Limb (tissue), 2 donors: ENCODE data around the gene TRIM7.
A peak's percentile ranks its signal among the peaks of the same experiment; 100 is the strongest.
"Not testable (repeated sequence)": the region's sequence is repeated elsewhere in the genome, so short reads cannot be mapped to it uniquely, and the experiment has no call there.

Experiments used
- DNase-seq, 2 donors: peaks; one replicate each; pipeline ENCODE4 v3.0.0-alpha.2; 2016; ENCODE audit errors: extremely low spot score in 2 of 2

The TRIM7 gene

DNA sequence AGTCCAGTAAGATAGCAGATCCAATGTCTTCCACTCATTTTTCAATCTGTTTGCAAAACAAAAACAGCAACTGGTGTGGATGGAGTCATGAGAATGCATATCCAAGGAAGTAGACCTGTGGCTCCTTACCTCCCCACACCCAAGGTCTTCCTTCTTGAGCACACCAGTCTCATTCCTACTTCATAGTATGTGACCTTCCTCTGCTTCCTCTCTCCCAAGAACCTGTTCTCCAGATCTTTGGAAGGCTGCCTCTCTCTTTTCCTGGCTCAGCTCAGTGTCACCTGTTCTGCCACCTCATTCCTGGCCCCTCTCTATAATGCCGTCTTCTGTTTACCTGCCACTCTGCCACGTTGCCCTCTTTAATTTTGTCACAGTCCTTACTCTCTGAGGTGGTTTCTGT lies 7.9 kb upstream of the TRIM7 start:
- DNase-seq, result no peak

DNA sequence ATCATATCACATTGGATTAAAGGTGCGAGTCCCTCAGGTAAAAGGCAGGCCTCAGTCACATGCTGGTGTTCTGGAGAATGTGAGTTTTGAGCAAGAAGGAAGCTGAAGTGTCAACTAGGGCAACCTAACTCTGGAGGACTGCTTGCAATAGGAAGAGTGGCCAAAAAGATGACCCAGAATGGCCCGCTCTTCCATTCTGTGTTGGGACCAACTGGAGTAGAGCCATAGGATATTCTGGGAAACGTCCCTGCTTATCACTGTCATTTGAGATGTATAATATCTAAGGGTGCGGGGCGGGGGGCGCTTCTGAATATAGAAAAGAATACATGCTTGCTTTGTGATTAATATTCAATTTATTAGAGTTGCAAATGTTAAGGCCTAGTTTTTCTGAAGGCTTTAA lies 7.1 kb upstream of the TRIM7 start:
- DNase-seq, result no peak

DNA sequence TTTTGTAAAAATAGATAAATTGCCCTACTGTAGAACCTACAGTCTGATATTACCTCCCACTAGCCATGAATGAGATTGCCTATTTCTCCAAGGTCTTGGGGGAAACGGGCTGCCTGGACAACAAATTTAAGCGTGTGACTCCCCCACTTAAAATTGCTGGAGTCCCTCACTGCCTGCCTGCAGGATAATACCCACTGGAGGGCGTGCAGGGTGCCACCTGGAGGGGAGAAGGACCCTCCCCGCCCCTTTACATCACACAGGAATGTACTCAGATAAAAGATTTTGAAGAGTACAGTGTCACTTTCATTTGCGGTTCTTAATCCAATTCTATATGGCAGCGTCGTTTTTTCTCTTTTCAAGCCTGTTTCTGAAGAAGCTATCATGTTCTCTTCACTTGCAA lies 6.2 kb upstream of the TRIM7 start:
- no peak for DNase-seq

DNA sequence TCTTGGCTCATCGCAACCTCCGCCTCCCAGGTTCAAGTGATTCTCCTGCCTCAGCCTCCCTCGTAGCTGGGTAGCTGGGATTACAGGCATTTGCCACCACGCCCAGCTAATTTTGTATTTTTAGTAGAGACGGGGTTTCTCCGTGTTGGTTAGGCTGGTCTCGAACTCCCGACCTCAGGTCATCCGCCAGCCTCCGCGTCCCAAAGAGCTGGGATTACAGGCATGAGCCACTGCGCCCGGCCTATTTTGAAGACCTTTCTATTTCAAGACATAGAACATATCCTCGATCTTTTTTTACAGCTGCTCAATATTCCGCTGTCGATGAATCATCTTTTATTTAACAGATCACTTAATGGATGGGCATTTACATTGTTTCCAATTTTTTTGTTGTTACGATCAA lies 5.7 kb upstream of the TRIM7 start:
- not testable (repeated sequence) for DNase-seq

DNA sequence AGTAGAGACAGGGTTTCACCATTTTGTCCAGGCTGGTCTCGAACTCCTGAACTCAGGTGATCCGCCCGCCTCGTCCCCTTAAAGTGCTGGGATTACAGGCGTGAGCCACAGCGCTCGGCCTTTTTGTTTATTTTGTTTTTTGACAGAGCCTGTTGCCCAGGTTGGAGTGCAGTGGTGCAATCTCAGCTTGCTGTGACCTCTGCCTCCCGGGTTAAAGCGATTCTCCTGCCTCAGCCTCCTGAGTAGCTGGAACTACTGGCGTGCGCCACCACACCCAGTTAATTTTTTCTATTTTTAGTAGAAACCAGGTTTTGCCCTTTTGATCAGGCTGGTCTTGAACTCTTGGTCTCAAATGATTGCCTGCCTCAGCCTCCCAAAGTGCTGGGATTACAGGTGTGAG lies 5.2 kb upstream of the TRIM7 start:
- not testable (repeated sequence) for DNase-seq

DNA sequence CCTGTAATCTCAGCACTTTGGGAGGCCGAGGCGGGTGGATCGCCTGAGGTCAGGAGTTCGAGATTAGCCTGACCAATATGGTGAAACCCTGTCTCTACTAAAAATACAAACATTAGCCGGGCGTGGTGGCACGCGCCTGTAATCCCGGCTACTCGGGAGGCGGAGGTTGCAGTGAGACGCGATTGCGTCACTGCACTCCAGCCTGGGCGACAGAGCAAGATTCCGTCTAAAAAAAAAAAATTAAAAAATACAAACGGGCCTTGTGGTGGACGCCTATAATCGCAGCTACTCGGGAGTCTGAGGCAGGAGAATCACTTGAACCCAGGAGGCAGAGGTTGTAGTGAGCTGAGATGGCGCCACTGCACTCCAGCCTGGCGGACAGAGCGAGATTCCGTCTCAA lies 4.0 kb upstream of the TRIM7 start:
- DNase-seq, result not testable (repeated sequence)

DNA sequence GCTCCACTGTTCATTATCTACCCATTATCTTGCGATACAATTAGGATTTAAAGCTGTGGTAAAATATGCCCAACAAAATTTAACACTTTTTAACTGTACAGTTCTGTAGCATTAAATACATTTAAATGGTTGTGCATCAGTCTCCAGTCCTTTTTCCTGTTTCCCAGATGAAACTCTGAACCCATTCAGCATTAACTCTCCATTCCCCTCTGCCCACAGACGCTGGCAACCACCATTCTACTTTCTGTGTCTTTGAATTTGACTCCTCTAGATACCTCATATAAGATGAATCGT lies 2.9 kb upstream of the TRIM7 start:
- DNase-seq, result no peak

DNA sequence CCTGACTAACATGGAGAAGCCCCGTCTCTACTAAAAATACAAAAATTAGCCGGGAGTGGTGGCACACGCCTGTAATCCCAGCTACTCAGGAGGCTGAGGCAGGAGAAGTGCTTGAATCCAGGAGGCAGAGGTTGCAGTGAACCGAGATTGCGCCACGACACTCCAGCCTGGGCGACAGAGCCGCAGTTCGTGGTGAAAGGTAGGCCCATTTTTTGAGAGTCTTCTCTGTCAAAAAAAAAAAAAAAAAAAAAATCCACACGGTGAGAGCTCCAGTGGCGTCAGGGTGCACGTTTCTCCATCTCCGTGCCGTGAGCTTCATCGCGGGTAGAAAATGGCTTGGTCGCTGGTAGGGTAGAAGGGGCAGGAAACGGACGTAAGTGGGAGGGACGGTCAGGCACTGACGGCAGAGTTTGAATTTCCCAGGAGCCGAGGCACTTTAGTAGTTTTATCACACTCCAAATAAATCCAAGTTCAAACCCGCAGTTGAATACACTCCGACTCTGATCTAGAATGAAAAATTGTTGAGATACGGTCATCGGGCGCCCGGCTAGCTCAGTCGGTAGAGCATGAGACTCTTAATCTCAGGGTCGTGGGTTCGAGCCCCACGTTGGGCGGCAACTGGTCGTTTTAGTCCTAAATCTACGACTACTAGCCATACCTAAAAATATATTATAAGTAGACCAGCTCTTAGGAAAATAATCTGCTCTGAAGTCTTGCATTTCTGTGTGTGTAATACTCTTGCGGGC lies 2.4 kb upstream of the TRIM7 start:
- DNase-seq, result peak; percentile 84 to 92

DNA sequence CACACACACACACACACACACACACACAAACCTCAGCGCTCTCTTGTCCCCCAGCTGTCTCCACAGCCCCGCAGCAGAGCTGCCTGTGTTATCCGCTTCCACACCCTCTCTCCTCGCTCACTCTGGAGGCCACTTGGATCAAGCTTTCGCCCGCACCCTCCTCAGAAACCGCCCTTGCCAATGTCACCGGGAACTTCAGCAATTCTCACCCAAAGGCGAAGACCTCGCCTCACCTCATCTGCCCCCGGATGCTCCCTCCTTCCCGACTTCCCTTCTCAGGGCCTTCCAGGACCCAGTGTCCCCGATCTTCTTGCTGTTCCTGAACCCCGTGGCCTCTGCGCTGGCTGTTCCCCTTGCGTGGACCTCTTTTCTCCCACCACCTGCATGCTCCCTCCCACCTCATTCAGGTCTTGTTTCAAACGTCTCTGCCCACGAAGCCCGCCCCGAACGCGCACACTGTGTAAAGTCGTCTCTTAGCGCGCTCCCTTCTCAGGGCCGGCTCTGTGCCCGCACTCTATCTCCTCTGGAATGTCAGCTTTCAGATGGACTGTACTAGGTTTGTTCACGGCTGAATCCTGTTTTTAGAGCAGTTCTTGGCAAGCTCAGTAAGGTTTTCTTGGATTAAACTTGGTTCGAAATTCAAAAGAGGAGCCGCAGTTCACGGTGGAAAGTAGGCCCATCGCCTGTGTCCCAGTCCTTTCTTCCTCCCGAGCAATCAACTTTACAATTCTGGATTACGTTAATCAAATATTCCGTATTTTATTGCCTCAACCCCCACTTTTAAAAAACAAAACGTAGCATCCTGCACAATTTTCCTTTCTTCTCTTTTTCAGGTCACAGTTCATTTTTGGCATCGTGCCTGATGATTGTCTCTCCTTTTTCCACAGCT lies 1.0 kb upstream of the TRIM7 start:
- DNase-seq, result peak in 1 of 2 donors; percentile 57

DNA sequence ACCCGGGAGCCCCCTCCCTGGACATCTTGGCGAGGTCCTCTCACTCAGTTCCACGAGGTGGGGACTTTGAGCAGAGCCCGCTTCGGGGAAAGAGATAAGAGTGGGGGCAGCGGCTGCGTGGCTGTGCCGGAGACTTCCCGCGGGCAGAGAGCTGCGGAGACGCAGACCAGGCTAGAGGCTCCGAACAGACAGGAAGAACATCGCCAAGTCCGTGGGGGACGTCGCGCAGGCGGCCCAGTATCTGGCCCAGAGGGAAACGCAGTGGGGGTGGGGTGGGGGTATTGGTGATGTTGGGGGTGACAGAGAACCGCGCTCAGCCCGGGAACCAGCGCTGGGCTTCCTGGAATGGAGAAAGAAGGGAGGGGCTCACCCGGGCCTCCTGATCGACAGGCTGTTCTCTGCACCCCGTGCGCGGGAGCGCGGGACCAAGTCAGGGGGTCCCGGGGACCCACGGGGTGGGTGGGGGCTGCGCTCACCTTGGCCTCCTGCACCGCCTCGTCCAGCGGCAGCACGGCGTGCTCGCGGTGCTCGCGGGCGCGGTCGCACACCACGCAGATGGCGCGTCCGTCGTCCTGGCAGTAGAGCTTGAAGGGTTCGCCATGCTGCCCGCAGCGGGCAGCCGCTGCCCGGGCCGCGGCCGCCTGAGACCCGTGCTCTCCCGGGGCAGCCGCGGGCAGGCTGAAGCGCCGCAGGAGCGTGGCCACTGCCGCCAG lies 727 bp downstream of the TRIM7 start:
- peak in 1 of 2 donors; percentile 55 for DNase-seq

DNA sequence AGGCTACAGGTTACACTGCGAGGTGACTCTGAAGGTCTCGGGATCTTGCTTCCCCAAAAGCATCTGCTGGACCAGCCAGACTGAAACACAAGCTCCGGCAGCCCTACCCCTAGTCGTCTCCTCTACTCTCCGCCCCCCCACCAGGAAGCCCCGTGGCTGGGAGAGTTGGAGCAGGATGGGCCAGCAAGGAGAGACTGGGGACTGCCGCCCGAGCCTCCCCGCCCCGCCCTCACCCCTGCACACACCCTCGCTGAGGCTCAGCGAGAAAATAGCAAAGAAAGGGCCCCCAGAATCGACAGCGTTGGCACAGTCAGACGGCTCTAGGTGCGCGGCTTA lies 1.3 kb downstream of the TRIM7 start:
- DNase-seq, result peak in 1 of 2 donors; percentile 39

DNA sequence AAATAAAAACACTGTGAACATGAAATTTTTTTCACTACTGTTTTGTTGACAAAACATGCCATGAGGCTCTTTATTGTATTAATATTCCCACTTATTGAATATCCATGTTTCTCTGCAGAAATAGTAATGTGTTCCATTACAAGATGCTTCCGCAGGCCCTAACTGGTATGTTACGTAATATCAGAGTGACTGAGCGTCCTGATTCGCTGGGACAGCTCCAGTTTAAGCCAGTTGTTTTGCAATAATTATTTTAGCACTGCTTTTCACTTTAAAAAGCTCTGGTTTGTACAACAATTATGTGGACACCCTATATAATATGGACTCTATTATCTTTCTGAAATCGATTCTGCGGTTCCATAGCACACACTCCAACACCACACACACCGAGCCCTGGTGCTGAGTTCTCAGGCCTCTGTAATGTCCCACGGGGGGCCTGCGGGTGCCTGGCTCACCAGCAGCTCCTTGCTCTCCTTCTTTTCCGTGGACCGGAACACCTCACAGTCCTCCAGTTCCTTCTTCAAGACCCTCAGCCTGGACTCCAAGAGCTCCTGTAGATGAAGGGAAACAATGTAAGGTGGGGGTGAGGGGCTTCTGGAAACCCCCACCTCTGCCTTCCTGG lies 1.8 kb downstream of the TRIM7 start:
- DNase-seq, result peak in 1 of 2 donors; percentile 29

DNA sequence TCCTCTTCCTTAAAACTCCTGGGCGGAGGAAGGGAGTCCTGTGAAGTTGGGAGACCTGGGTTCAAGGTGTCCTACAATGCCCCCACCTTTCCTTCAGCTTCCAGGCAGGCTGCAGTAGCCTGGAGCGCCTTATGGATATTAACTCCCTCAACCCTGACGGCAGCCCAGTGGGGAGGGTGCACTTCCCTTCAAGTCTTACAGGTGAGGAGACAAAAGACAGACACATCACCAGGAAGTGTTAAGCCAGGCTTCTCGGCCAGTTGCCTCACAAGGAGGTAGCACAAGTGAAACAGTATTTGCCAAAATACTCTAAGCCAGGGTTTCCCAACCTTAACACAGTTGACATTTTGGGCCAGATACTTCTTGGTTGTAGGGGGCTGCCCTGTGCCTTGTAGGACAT lies 4.2 kb downstream of the TRIM7 start:
- DNase-seq, result no peak

DNA sequence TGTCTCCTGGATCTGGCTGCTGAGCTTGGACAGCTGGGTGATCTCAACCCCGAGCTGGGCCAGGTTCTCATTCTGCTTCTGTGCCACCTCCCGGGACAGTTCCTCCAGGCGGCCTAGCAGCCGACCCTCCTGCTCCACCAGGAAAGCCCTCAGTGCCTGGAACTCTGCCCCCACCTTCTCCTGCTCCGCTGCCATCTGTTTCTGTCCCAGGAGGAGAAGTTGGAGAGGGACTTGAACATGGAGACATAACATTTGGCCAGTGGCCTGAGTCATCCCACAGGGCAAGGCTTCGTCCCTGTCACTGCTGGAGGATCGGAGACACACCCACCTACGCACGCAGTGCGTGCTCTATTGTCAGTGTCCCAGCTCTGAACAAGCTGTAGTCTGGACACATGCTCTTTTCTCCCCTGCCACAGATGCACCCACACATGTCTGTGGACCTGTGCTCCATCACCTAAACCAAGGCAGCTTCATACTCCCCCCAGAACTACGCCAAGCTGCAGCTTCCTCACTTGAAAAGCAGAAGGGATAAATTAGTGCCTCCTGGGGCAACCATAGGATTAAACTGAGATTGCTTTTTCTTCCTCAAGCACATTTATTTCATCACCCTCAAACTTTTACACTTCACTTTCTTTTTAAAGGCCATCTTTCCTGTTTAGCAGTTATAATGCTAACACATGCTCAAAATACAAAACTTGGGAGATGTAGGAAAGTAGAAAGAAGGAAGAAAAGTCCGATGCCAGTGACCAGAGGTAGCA lies 4.9 kb downstream of the TRIM7 start:
- DNase-seq, result no peak

DNA sequence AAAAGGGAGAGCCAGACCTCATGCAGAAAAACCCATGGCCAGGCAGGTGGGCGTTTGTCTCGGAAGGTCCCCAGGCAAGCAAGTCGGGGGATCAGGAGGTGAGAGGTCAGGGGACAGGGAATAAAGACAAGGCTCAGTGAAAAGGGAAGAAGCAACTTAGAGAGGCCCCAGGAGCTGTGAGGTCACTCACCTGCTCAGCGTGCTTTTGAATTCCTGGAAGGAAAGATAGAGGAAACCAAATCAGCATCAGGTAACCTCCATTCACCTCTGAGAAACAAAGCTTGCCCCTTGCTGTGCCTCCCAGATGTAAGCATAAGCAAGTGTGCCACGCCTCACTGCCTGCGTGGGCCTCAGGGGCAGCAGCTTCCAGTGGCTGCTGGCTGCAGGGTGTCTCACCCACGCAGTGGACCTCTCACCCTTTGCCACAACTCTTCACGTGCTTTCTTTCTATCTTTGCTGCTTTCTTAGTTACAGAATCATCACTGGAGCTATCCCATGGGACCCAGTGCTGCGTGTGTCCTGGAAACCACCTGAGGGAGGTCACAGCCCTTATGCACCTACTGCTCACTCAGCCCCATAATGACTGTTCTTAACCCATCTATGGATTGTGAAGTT lies 6.0 kb downstream of the TRIM7 start:
- DNase-seq, result no peak

DNA sequence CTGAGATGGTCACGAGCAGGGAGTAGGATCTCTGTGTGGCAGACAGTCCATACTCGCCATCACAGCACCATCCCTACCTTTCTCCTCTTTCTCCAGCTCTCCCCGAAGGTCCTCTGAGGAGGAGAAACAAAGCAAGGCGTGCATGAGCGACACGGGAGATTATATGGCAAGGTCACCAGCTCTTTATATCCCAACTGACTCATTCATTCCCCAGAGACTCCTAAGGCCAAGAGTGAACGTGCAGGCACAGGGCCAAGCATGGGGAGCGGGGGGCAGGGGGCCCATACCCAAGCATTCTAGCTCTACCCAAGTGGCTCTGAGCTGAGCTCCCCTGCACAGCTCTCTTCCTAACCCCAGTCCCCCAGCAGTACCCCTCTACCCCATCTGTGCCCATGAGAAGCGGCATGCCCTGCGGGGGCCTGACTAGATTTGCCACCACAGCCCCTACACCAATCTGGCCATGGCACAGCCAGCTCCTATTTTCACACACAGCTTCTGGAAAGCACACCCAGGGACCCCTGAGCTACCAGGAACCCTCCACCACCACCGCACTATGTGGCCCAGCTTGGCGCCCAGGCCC lies 6.8 kb downstream of the TRIM7 start:
- no peak for DNase-seq

DNA sequence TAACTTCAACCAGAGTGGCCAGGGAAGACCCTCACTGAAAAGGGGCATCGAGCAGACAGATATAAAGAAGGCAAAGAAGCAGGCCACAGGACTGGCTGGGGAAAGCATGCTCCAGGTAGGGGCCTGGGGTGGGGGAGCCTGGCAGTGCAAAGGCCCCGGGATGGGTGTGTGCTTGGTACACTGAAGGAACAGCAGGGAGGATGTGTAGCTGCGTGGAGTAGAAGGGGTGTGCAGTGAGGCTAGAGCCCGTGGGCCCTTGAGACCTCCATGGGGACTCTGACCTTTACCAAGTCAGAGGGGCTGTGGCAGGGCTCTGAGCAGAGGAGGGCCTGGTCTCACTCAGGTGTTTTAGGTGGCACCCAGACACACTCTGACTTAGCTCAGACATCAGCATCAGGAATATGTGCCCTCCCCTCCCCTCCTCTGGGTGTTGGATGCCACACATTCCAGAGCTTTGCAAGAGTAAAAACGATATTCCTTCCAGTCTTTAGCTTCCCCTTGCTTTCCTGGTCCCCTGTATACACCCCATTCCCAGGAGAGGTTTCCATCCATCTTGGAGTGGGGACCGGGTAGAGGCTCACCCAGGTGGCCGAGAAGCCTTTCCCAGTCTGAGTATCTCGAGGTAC lies 7.6 kb downstream of the TRIM7 start:
- DNase-seq, result no peak

DNA sequence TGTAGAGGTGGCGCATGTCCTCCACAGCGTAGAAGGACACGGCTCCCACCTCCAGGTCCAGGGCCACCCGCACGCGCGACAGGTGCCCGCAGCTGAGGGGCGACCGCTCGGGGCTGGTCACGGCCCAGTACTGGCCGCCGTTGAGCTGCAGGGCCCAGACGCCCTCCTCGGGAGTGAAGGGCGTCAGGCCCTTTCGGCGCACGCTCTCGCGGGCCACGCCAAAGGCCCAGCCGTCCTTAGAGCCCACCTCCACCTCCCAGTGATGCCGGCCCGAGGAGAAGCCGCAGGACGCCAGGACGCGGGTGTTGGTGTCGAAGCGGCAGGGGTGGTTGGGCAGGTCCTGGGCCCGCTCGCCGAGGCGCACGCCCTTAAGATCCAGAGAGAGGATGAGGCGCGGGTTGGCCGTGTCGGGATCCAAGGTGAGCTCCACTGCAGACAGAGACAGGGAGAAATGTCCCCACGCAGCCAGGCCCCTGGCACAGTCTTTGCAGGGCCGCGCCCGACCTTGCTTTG lies 9.7 kb downstream of the TRIM7 start:
- DNase-seq, result no peak

DNA sequence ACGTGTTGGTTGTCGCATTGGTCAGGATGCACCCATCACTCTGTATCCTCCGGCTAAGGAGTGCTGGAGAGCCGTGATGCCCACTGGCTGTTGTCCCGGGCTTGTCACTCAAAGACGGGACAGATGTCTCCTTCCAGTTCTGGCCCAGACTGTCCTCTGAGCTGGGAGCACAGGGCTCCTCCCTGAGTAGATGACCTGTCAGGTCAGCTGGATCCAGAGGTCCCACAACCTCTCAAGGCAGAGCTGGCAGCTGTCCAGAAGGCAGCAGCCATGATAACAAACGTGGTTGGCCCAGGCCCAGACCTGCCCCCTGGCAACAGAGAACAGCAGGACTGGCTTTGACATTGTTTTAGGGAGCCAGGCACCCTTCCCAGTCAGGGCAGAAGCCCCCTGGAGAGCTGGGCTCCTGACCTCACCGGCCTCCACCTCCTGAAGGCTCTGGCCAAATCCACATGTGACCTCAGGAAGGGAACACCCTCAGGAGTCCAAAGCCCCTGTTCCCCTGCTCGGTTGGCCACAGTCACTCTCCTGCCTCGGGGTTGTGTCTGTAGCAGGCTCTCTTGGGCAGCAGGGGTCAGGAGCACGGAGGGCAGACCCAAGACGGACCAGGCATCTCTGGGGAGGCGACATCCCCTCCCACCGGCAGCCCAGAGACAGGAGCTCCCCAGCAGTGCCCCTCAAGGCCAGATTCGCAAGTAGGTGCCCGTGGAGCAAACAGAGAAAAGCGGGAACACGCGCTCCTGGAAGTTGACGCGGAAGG lies 10.3 kb downstream of the TRIM7 start:
- DNase-seq, result no peak
